HCT116 (cell line): ENCODE results near the gene IFI27. TPM values are rescaled to one million over a fixed set of nuclear protein-coding genes. Genes with fewer than 3 reads are reported as not detected.
"Not testable (repeated sequence)": the region's sequence is repeated elsewhere in the genome, so short reads cannot be mapped to it uniquely, and the experiment has no call there.

ENCODE experiments used
- ATAC-seq: fragments of 200-7000 bp; cut with Tn5 transposase; 2 replicates; pipeline ENCODE4 v1.9.1; 2020; ENCODE audit warnings: mild to moderate bottlenecking, moderate library complexity
- BruUV-seq: library from RNA; stranded (reverse); fragments of 400-500 nt; replicated peaks from 2 replicates; lab custom pipeline; 2021; lab: Mats Ljungman, UMichigan
- CTCF ChIA-PET: fragments of 300-600 bp; sonication (Branson Sonifier 250); formaldehyde crosslinking; loops from one replicate; lab custom pipeline; 2021; ENCODE audit warnings: antibody characterized with exemption; lab: Charles Lee
- POLR2A ChIA-PET: fragments of 300-600, 350-600 bp; sonication (Branson Sonifier 250); formaldehyde crosslinking; loops from one replicate; lab custom pipeline; 2021; ENCODE audit warnings: antibody characterized with exemption; lab: Charles Lee
- RAD21 ChIA-PET, 2 experiments: fragments of 300-600 bp; sonication (Branson Sonifier 250); formaldehyde crosslinking; loops; one replicate each; lab custom pipeline; 2023; ENCODE audit warnings: low total read pairs in 2 of 2; ENCODE audit not compliant: uncharacterized antibody in 2 of 2, unreplicated experiment in 2 of 2, low non-redundant PET in 1 of 2; lab: Charles Lee
- DNase-seq: peaks from one replicate; pipeline ENCODE4 v3.0.0-alpha.2; 2010; ENCODE audit warnings: low read depth, low spot score
- H2AFZ ChIP-seq: fragments of 200-600 bp; shearing (Covaris generic), sonication (generic); 2 replicates; pipeline ENCODE4 v1.6.1; 2017; ENCODE audit warnings: low read depth, mixed run types, mixed read lengths, antibody characterized with exemption, low read length; ENCODE audit not compliant: poor library complexity, severe bottlenecking
- H3K27ac ChIP-seq: 2 replicates; pipeline ENCODE4 v1.5.1; 2012; ENCODE audit warnings: low read depth, low read length
- H3K27me3 ChIP-seq: fragments of 200-600 bp; sonication (generic); 2 replicates; pipeline ENCODE4 v1.6.1; 2016; ENCODE audit warnings: mixed run types, low read length, mixed read lengths; ENCODE audit not compliant: insufficient read depth
- H3K36me3 ChIP-seq, 2 experiments: fragments of 200-500 bp in 1 of 2; fragments of 200-600 bp in 1 of 2; sonication (Bioruptor generic) in 1 of 2; sonication (generic) in 1 of 2; 2 replicates each; pipeline versions ENCODE4 v1.5.1 to v1.6.1; 2014 to 2016; ENCODE audit warnings: low read length in 2 of 2, inconsistent platforms in 1 of 2, mixed read lengths in 1 of 2, mixed run types in 1 of 2; ENCODE audit not compliant: insufficient read depth in 2 of 2, control insufficient read depth in 1 of 2
- H3K4me1 ChIP-seq, 2 experiments: fragments of 200-600 bp in 1 of 2; sonication (generic) in 1 of 2; 2 replicates each; pipeline versions ENCODE4 v1.5.1 to v1.6.1; 2012 to 2017; ENCODE audit warnings: low read length in 2 of 2, inconsistent platforms in 1 of 2, mild to moderate bottlenecking in 1 of 2, mixed read lengths in 1 of 2, mixed run types in 1 of 2, moderate library complexity in 1 of 2; ENCODE audit not compliant: insufficient read depth in 2 of 2, control insufficient read depth in 1 of 2
- H3K4me2 ChIP-seq: fragments of 200-600 bp; sonication (generic); 2 replicates; pipeline ENCODE4 v1.6.1; 2017; ENCODE audit warnings: mixed run types, low read length, mixed read lengths
- H3K4me3 ChIP-seq, 2 experiments: fragments of 200-600 bp in 1 of 2; sonication (generic) in 1 of 2; replicated peaks in 1 of 2; 2 replicates each; pipeline ENCODE4 v1.5.1; 2011 to 2016; ENCODE audit warnings: low read length in 2 of 2, control low read depth in 1 of 2, low read depth in 1 of 2, mild to moderate bottlenecking in 1 of 2, mixed read lengths in 1 of 2, mixed run types in 1 of 2
- H3K79me2 ChIP-seq: fragments of 200-600 bp; sonication (generic); 2 replicates; pipeline ENCODE4 v1.6.1; 2017; ENCODE audit warnings: mild to moderate bottlenecking, mixed run types, low read length, moderate library complexity, mixed read lengths; ENCODE audit not compliant: insufficient read depth
- H3K9ac ChIP-seq: fragments of 200-600 bp; sonication (generic); 2 replicates; pipeline ENCODE4 v1.6.1; 2016; ENCODE audit warnings: low read length, mixed read lengths
- H3K9me2 ChIP-seq: fragments of 200-600 bp; sonication (generic), shearing (Covaris generic); 2 replicates; pipeline ENCODE4 v1.6.1; 2017; ENCODE audit warnings: mixed run types, mild to moderate bottlenecking, moderate library complexity; ENCODE audit not compliant: insufficient read depth
- H3K9me3 ChIP-seq, 2 experiments: fragments of 200-500 bp in 1 of 2; fragments of 200-600 bp in 1 of 2; sonication (Bioruptor generic) in 1 of 2; sonication (generic) in 1 of 2; 2 replicates each; pipeline ENCODE4 v1.6.1; 2014 to 2017; ENCODE audit warnings: low read length in 2 of 2, mixed read lengths in 2 of 2, inconsistent platforms in 1 of 2, low read depth in 1 of 2, mild to moderate bottlenecking in 1 of 2, mixed run types in 1 of 2, moderate library complexity in 1 of 2; ENCODE audit not compliant: control insufficient read depth in 1 of 2, insufficient read depth in 1 of 2
- H4K20me1 ChIP-seq: fragments of 200-600 bp; sonication (generic), shearing (Covaris generic); 2 replicates; pipeline ENCODE4 v1.6.1; 2017; ENCODE audit warnings: mixed run types, mild to moderate bottlenecking, moderate library complexity; ENCODE audit not compliant: insufficient read depth
- CBX3 ChIP-seq: IDR thresholded peaks from 2 replicates; pipeline ENCODE4 v1.6.1; 2012; ENCODE audit warnings: low read depth
- CEBPB ChIP-seq: IDR thresholded peaks from 2 replicates; pipeline ENCODE4 v1.6.1; 2012; ENCODE audit warnings: low read depth
- EZH2 ChIP-seq: fragments of 200-600 bp; sonication (generic); IDR thresholded peaks from 2 replicates; pipeline ENCODE4 v1.6.1; 2017; ENCODE audit warnings: antibody characterized with exemption, mixed run types
- POLR2A ChIP-seq: IDR thresholded peaks from 2 replicates; pipeline ENCODE4 v1.7.0; 2011; ENCODE audit warnings: borderline replicate concordance; ENCODE audit not compliant: insufficient read depth, insufficient read length; ENCODE audit errors: extremely low read depth
- RAD21 ChIP-seq: IDR thresholded peaks from 2 replicates; pipeline ENCODE4 v1.6.1; 2012; ENCODE audit warnings: low read depth, mild to moderate bottlenecking
- SIN3A ChIP-seq: IDR thresholded peaks from 2 replicates; pipeline ENCODE4 v1.6.1; 2012; ENCODE audit warnings: low read depth
- SP1 ChIP-seq: IDR thresholded peaks from 2 replicates; pipeline ENCODE4 v1.6.1; 2012; ENCODE audit warnings: low read depth
- SRF ChIP-seq: IDR thresholded peaks from 2 replicates; pipeline ENCODE4 v1.6.1; 2012; ENCODE audit warnings: low read depth
- YY1 ChIP-seq: IDR thresholded peaks from 2 replicates; pipeline ENCODE4 v1.6.1; 2011; ENCODE audit warnings: low read length, low read depth, moderate library complexity, mild to moderate bottlenecking; ENCODE audit not compliant: insufficient replicate concordance; ENCODE audit errors: extremely low read depth
- ZBTB33 ChIP-seq: IDR thresholded peaks from 2 replicates; pipeline ENCODE4 v1.6.1; 2011; ENCODE audit warnings: mild to moderate bottlenecking, low read length, moderate library complexity; ENCODE audit not compliant: insufficient replicate concordance; ENCODE audit errors: extremely low read depth
- intact Hi-C: fragments of 100-400 bp; cut with micrococcal nuclease; formaldehyde crosslinking; loops from 2 replicates; pipeline ENCODE4 v1.10.0; 2022
- total RNA-seq: library from RNA; stranded (reverse); gene quantifications from one replicate; pipeline ENCODE4 v1.2.1, GENCODE V29; 2021; ENCODE audit not compliant: unreplicated experiment
- TF ChIP-seq, protein P1 (sequence below): IDR thresholded peaks from 2 replicates; pipeline ENCODE4 v1.6.1; 2012

IFI27 gene
- total RNA-seq, 1 experiment from 2014 or later, result 3.8 TPM

DNA sequence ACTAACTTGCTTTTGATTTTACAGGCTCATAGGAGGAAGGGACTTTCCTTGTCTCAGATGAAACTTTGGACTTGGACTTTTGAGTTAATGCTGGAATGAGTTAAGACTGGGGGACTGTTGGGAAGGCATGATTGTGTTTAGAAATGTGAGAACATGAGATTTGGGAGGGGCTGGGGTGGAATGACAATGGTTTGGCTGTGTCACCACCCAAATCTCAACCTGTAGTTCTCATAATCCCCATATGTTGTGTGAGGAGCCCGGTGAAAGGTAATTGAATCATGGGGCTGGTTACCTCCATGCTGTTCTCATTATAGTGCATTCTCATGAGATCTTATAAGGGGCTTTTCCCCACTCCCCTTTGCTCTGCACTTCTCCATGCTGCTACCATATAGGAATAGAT lies 45.6 kb downstream of the IFI27 start:
- H3K4me2 ChIP-seq, H3K36me3 ChIP-seq, H4K20me1 ChIP-seq, H3K9ac ChIP-seq, intact Hi-C loops, H3K4me1 ChIP-seq, CTCF ChIA-PET, RAD21 ChIA-PET, H3K9me3 ChIP-seq, H3K4me3 ChIP-seq, POLR2A ChIA-PET, H3K27me3 ChIP-seq, BruUV-seq, DNase-seq, H3K9me2 ChIP-seq, H3K27ac ChIP-seq, H3K79me2 ChIP-seq, ATAC-seq, H2AFZ ChIP-seq: not testable (repeated sequence)

DNA sequence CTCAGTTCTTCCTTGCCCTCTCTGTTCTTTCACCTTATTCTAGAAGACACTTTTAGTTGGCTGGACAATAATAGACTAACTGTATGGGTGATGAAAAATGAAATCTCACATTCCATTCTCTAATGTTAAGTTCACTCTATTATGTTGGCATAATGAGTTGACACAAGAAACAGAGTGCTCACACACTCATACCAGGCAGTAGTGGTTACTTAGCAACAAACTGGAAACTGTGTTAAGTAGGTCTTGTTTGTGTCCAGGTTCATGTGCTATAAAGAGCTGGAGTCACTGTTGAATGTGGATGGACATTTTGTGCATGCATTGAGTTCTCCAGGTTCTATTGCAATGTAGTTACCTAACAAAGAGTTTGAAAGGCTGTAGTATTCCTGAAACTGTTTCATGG lies 46.7 kb downstream of the IFI27 start:
- Histone ChIP-seq H3K4me2 (no peak overlapping the region), H3K4me1 (no peaks in the 10 kb centered on the region), H3K4me3 (no peak overlapping the region), H3K27me3 (no peaks in the 10 kb centered on the region), H3K36me3 (no peaks in the 10 kb centered on the region), H3K9me2 (no peaks in the 10 kb centered on the region), H3K79me2 (no peaks in the 10 kb centered on the region), H4K20me1 (no peaks in the 10 kb centered on the region)
- ATAC-seq, result no peak
- CTCF ChIA-PET, result no interaction called here
- intact Hi-C loops, result no loop called here
- TF ChIP-seq YY1 (no peak), CBX3 (no peak), SP1 (no peak), RAD21 (no peak), ZBTB33 (no peak), CEBPB (no peak), POLR2A (no peak), SRF (no peak), SIN3A (no peak), EZH2 (no peak)
- TF ChIP-seq, protein P1, sequence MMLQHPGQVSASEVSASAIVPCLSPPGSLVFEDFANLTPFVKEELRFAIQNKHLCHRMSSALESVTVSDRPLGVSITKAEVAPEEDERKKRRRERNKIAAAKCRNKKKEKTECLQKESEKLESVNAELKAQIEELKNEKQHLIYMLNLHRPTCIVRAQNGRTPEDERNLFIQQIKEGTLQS, result no peak
- TF ChIP-seq, all 23 proteins: peak for 0
- Histone ChIP-seq H3K27ac (no peak overlapping the region), H2AFZ (no peak overlapping the region), H3K9ac (no peak overlapping the region), H3K9me3 (no peaks in the 10 kb centered on the region; a peak in 1 of 4 replicates)
- DNase-seq, result no peak
- ChIA-PET RAD21 (no interaction called here), POLR2A (no interaction called here)
- BruUV-seq, result no TSS peak
